WTC11 (cell line): Measurements from ENCODE around the gene CAMK2D.

Experiments used
- CTCF ChIP-seq: fragments of 200-600 bp; IDR thresholded peaks from 2 replicates; pipeline ENCODE4 v1.8.0; 2022; ENCODE audit warnings: antibody characterized with exemption
- GRHL2 ChIP-seq: fragments of 250-450 bp; sonication (Bioruptor Pico); IDR thresholded peaks from 2 replicates; pipeline ENCODE4 v1.8.0; 2022; ENCODE audit warnings: mild to moderate bottlenecking, moderate library complexity; ENCODE audit not compliant: insufficient replicate concordance, severe bottlenecking
- KAT7 ChIP-seq: sonication (generic); formaldehyde crosslinking; IDR thresholded peaks from 2 replicates; pipeline ENCODE4 v1.8.1; 2023; ENCODE audit warnings: missing genetic modification reagents, mild to moderate bottlenecking, borderline replicate concordance
- MYBL2 ChIP-seq: sonication (generic); formaldehyde crosslinking; IDR thresholded peaks from 2 replicates; pipeline ENCODE4 v1.8.1; 2023; ENCODE audit warnings: mild to moderate bottlenecking, moderate library complexity, missing genetic modification reagents
- SMAD3 ChIP-seq: sonication (generic); formaldehyde crosslinking; IDR thresholded peaks from 2 replicates; pipeline ENCODE4 v1.8.0; 2022; ENCODE audit warnings: missing genetic modification reagents, mild to moderate bottlenecking, borderline replicate concordance
- ZNF263 ChIP-seq: sonication (generic); formaldehyde crosslinking; IDR thresholded peaks from 2 replicates; pipeline ENCODE4 v1.8.1; 2022; ENCODE audit warnings: low read depth, mild to moderate bottlenecking, moderate library complexity, missing genetic modification reagents
- ZNF671 ChIP-seq: fragments of 250-450 bp; sonication (Bioruptor Pico); IDR thresholded peaks from 2 replicates; pipeline ENCODE4 v1.8.0; 2021; ENCODE audit warnings: mild to moderate bottlenecking
- TF ChIP-seq, protein P1 (sequence below): sonication (generic); formaldehyde crosslinking; IDR thresholded peaks from 2 replicates; pipeline ENCODE4 v1.8.1; 2023; ENCODE audit warnings: mild to moderate bottlenecking, moderate library complexity, missing genetic modification reagents

- TF ChIP-seq, protein P1, sequence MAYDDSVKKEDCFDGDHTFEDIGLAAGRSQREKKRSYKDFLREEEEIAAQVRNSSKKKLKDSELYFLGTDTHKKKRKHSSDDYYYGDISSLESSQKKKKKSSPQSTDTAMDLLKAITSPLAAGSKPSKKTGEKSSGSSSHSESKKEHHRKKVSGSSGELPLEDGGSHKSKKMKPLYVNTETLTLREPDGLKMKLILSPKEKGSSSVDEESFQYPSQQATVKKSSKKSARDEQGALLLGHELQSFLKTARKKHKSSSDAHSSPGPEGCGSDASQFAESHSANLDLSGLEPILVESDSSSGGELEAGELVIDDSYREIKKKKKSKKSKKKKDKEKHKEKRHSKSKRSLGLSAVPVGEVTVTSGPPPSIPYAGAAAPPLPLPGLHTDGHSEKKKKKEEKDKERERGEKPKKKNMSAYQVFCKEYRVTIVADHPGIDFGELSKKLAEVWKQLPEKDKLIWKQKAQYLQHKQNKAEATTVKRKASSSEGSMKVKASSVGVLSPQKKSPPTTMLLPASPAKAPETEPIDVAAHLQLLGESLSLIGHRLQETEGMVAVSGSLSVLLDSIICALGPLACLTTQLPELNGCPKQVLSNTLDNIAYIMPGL (CRISPR knock-in tag), result no peak
- TF ChIP-seq MYBL2 (CRISPR knock-in tag), result no peak
- TF ChIP-seq ZNF671 (CRISPR knock-in tag), result no peak
- no peak for TF ChIP-seq CTCF
- no peak for TF ChIP-seq ZNF263 (CRISPR knock-in tag)
- no peak for TF ChIP-seq SMAD3
- TF ChIP-seq KAT7 (CRISPR knock-in tag), result no peak
- no peak for TF ChIP-seq GRHL2 (CRISPR knock-in tag)
Observed at GRCh38 chr4:113674733-113675132, 86.8 kb downstream of the CAMK2D start.
